Esophagus mucosa (tissue), 1 donor: ENCODE measurements around the gene DUSP22. TPM values are rescaled to one million over a fixed set of nuclear protein-coding genes. Genes with fewer than 3 reads are reported as not detected.
A peak's percentile ranks its signal among the peaks of the same experiment; 100 is the strongest.

Experiments
- ATAC-seq: fragments of 200-7000 bp; cut with Tn5 transposase; one replicate; pipeline ENCODE4 v1.9.1; 2020
- total RNA-seq: library from RNA; stranded (reverse); gene quantifications from one replicate; pipeline ENCODE4 v1.2.4, GENCODE V29; 2023
- donor health status: DM: yes; HTN: yes; CAD: no.

Gene DUSP22
- total RNA-seq, 1 donor from 2014 or later = 40.1 TPM

DNA sequence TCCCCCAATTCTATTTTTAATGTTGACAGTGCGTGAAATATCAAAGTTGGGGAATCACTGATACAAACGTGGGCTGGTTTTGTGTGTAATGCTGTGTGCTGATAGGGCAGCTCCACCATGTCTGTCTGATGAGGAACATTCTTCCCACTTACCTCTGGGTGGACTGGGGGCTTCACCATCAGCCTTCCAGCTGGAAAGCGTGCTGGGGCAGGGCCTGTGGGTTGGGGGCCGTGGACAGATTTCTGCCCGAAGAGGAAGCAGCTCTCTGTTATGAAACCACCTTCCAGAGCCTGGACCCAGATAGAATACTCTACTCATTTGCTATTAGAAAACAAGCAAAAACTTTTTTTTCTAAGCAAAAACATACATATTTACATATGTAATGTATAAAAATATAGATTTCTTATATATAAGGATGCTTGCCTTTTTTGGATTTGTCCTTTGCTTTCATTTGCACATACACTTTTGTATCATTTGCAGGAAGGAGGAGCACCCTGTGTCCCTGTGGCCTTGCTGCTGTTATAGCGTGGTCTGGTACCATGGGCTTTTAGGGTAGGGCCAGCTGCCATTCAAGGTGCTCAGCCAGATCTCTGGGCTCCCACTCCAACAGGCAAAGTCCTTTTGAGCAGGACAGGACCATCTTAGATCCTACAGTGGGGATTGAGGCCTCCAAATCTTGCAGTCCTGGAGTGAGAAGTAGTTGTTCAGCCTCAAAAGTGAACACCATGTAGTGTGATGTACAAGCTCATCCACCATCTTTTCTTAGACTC is 48.1 kb downstream of the DUSP22 start:
- no peak for ATAC-seq

DNA sequence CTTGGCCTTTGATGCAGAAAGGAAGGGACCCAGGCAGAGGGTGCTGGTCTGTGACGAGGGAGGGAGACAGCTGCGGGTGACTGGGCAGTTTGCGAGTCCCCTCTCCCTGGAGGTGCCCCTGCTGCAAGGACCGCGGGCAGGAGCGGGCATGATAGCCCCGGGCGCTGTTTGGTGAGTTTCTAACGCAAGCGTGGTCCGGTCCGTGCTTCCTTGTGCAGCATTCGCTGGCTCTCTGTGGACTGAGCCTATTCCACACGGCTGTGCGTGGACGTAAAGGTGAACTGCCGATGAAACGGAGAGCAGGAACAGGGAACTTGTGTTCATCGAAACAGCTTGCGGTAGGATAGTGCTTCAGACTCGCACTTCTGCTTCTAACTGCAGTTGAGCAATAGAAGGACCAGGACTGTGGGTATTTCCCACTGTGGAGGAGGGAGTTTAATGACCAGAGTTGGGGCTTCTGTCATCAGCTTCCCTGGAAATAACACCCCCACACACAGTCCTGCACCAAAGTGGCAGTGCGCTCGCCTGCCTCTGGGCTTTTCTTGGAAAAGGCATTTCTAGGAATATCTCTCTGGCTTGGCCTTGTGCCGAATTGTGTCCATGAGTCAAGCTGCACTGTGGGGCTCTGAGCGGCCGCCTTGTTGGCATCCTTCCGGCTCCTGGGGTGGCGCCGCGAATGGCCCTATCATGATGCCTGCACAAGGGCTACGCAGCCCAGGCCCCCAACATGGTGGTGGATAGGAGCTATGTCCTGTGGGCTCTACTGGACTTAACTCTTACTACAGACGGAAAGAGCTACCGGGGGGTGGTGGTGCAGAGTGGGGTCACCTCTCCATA is 48.9 kb downstream of the DUSP22 start:
- peak; percentile 29 for ATAC-seq

DNA sequence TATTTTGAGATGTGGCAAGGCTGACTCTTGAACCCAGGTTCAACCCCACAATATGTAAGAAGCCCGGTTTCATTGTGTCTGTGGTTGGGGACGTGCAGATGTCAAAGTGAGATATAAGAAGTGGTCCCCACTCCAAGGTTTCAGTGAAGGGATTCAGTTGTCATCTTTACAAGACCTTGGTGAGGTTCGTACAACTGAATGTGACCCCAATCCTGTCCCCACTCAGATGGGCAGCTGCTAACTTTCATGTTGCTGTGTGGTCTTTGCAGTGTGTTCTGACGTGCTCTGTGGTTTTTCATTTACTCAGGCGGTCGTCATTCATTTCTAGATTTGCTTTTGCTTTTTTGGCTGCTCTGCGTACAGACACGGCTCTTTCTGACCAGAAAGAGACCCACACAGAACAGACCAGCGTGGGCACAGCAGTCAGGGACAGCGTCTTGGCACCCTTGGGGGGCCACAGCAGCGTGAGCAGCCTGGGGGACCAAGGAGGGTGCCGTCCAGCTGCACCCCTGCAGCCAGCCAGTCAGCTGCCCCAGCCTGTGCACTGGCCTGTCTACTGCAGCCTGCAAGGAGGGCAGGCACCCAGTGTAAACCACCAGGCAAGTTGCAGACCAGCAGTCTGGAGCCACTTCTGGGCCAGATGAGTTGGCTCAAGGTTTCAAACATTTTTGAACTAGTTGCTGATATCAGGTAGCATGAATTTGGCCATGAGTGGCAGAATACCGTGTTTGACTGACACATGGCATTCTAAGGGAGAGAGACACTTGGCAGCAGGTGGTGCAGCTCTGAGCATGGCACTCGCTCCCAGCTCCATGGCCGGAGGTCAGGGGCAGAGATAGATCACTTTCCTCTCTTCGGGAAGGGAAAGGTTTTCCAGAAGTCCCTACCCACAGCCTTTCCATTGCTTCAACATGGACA is 49.9 kb downstream of the DUSP22 start:
- ATAC-seq = no peak

DNA sequence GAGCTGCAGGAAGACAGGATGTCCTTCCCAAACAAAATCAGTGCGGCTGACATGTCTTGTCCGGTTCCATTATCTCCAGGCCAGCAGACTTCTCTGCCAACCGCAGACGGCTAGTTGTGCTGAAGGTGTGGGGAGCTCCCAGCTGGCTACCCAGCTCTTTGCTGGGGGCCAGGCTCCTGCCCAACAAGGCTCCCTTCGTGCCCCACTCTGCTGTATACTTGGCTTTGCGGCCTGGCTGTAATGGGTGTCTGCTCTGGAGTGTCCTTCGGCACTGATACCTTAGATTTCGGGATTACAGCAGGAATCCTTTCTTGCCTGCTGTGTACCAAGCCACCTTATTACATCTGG is 50.5 kb downstream of the DUSP22 start:
- no peak for ATAC-seq

GRCh38 chr6:343226-343935 is 51.1 kb downstream of the DUSP22 start:
- no peak for ATAC-seq

- no peak for ATAC-seq
Observed at GRCh38 chr6:343960-344815, 51.9 kb downstream of the DUSP22 start.

DNA sequence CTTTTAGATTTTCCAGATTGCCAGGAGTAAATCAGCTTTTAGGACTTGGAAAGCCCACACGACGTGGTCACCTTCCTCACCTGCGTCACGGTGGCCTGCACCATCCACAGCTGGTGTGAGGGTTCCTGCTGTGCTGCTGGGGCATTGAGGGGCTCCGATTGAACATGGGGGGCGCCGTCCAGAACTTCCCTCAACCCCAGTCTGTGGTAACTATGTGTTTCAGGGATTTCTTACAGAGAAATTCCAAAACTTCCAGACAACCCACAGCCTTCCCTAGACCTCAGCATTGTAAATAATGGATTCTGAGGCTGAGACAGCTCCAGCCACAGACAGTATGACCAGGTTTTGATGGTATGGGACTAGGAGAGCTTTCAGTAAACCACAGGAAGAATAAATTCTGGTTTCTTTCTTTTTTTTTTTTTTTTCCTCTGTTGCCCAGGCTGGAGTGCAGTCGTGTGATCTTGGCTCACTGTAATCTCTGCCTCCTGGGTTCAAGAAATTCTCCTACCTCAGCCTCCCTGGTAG is 52.6 kb downstream of the DUSP22 start:
- no peak for ATAC-seq

DNA sequence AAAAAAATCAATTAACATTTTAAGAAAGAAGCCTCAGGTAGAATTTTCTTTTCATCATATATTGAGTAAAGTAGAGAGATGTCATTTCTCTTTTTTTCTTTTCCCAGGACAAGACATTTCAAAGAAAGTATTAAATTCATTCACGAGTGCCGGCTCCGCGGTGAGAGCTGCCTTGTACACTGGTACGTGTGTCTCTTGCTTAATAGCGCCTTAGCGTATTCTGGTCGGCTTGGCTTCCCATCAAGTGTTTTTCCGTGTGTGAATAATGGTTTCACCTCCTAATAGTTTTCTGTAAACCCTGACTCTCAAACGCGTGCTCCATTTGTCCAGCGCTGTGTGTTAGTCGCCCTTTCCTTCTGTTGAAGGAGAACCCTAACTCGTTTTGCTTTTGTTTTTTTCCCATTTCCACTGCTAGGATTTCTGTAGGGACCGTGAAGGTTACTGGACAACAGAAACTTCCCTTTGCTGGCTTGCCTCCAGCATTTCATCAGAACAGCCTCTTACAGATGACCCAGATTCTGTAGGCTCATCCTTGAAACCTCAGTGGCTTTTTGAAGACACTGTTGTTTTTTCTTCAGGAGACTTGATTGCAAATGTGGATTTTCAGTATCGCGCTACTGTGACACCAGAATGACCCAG is 53.6 kb downstream of the DUSP22 start:
- no peak for ATAC-seq

GRCh38 chr6:346386-347030 is 54.2 kb downstream of the DUSP22 start:
- ATAC-seq = no peak

DNA sequence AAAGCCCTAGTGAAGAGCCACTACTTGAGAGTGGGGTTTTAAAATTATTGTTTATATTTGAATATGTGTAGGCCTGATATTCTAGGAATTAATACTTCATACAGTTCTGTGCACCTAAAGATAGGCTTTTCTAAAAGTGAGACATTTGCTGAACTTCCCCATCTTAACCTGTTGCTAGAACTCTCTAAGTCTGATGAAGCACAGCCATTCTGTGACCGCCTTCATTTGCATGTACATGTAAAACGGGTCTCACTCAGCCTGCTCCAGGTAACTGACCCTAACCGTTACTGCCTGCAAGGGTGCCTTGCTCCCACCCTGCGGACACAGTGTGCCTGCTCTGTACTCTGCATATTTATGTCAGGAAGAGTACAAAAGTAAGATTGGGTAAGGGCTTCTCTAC is 54.9 kb downstream of the DUSP22 start:
- ATAC-seq = peak; percentile 44

DNA sequence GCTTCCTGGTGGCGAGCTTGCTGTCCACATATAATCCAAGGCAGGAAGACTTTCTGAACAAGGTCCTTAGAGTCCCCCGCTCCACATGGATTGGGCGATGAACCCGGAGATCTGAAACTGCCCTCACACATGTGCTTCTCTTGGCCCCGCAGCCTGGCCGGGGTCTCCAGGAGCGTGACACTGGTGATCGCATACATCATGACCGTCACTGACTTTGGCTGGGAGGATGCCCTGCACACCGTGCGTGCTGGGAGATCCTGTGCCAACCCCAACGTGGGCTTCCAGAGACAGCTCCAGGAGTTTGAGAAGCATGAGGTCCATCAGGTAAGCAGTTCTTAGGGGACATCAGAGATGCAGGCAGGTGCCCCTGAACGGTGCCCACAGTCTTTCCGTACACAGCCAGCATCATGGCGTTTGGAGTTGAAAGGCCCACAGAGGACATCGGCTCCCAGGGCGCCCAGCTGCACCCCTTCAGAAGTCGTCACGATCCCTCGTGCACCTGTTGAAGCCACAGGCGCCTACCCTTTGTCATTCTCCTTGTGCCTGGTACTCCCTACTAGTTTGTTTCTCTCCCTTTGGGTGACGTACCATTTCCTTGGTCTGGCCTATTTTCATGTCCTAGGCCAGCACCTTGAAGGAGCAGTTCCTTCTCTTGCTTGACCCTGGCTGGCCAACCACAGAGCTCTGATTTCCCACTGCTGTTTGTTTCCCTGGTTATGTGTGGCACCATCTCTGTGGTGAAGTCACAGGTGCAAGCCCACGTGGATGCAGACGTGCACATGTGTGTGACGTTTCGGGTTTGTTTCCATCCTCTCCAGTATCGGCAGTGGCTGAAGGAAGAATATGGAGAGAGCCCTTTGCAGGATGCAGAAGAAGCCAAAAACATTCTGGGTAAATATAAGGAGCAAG is 55.9 kb downstream of the DUSP22 start:
- no peak for ATAC-seq

- peak; percentile 11 for ATAC-seq
Observed at GRCh38 chr6:348860-349396, 56.6 kb downstream of the DUSP22 start.

DNA sequence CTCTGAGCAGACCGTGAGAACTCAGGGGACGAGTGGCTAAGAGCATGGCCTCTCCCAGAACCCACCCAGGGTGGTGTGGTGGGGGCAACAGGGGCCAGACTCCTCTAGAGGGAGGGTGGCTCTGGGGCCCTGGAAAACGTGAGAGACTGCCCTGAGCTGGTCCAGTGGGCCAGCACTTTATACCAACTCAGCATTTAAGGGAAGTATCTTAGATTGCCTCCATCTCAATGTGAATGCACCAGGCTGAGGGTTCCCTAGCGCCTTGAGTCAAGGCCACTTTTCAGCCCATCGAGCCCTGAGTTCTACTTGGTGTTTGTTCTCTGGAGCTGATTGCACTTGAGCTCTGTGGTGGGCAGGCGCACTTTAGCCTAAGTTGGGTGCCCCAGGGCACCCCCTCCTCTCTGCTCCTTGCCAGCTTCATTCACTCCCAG is 57.2 kb downstream of the DUSP22 start:
- ATAC-seq = no peak

- no peak for ATAC-seq
Observed at GRCh38 chr6:350371-350770, 58.1 kb downstream of the DUSP22 start.

DNA sequence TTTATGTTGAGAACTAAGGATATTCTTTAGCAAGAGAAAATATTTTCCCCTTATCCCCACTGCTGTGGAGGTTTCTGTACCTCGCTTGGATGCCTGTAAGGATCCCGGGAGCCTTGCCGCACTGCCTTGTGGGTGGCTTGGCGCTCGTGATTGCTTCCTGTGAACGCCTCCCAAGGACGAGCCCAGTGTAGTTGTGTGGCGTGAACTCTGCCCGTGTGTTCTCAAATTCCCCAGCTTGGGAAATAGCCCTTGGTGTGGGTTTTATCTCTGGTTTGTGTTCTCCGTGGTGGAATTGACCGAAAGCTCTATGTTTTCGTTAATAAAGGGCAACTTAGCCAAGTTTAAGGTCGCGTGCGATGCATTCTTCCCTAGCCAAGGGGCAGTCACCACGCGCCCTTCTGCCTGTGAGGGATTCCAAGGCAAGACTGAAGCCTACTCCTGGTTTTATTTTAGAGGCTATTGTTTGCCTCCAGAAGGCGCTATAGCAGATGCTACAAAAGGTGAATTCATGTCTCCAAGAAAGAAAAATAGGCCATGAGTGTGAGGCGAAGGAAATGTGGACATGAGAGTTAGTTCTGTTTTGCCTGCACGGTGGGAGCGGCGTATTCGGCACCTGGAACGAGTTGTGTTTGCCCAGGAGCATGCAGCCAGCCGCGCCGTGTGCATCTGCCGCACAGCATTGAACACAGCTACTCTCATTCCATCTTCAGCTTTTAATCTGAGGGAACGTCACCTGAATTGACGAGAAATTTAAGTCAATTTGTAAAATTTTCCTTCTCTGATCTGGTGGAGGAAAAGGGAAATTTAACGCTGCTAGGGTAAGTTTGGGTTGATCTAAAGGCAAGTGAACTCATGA is 59.0 kb downstream of the DUSP22 start:
- ATAC-seq = no peak

DNA sequence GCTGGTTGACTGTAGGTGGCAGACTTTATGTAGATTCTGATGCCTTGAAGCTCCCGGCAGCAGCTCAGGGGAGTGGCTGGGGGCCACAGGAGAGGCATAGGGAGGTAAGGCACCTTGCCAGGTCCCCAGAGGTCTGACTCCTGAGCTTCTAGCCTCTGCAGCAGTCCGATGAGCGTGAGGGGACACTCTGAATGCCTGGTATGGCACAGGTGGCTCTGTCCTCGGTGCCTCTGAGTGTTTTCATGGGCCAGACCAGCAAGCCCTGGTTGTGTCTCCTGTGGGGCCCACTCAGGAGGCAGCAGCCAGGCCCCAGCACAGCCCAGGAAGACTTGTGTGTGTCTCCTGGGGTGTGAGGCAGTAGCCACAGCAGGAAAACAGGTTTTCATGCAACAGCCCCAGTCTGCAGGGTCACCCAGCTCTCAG is 59.6 kb downstream of the DUSP22 start:
- ATAC-seq = no peak

GRCh38 chr6:352474-352873 is 60.2 kb downstream of the DUSP22 start:
- ATAC-seq = no peak
